ENCODE data around the gene SH2D2A. TPM values are rescaled to one million over a fixed set of nuclear protein-coding genes. Genes with fewer than 3 reads are reported as not detected.

SH2D2A gene
- total and polyA plus RNA-seq, 2 experiments from 2014 or later, result 0.43 TPM; not detected in 1

- H3K9me3 ChIP-seq (ENCODE audit: low read depth), result no peaks in the 10 kb centered on the region
- no peak overlapping the region for H3K4me2 ChIP-seq (ENCODE audit: unreplicated experiment)
Measured at GRCh38 chr1:156832434-156832833, 15.8 kb upstream of the SH2D2A start.

GRCh38 chr1:156828400-156829124 lies 11.9 kb upstream of the SH2D2A start:
- 65% methylated on average over 18 of the region's 18 CpGs for WGBS, 2 experiments (ENCODE audit: low coverage in 1 of 2, low lambda C conversion rate in 2 of 2, missing lambda C conversion rate in 2 of 2)
- no peak for DNase-seq
- no peaks in the 10 kb centered on the region for H3K4me1 ChIP-seq (ENCODE audit: insufficient read depth)
- no peak overlapping the region for H2AFZ ChIP-seq
- H4K20me1 ChIP-seq (ENCODE audit: insufficient read depth), result no peaks in the 10 kb centered on the region
- TF ChIP-seq EZH2 (IDR thresholded peaks at IDR 0.05; ENCODE audit: insufficient read depth, poor library complexity, severe bottlenecking) (no peak), EZH2phosphoT487 (IDR thresholded peaks at IDR 0.05; ENCODE audit: insufficient read depth, low read depth) (no peak)
- H3K4me2 ChIP-seq (ENCODE audit: unreplicated experiment), result no peak overlapping the region
- no peaks in the 10 kb centered on the region for H3K9me3 ChIP-seq (ENCODE audit: low read depth)
- H3F3A ChIP-seq (ENCODE audit: insufficient read depth), result no peaks in the 10 kb centered on the region
- H3K9ac ChIP-seq, result no peak overlapping the region
- 0 out of 2 replicates have a peak, but pooled peaks cover 18% of the 10 kb centered on the region for H3K27me3 ChIP-seq (replicated peaks; ENCODE audit: insufficient read depth)
- no peaks in the 10 kb centered on the region for H3K9me2 ChIP-seq (ENCODE audit: insufficient read depth)
- no peak overlapping the region for H3K4me3 ChIP-seq
- no peak overlapping the region for H3K27ac ChIP-seq
- no peaks in the 10 kb centered on the region for H3K36me3 ChIP-seq (ENCODE audit: low read depth)
- in situ Hi-C loops (cut with MboI), result no loop called here
- H3K79me2 ChIP-seq (ENCODE audit: insufficient read depth), result no peaks in the 10 kb centered on the region

More at GRCh38 chr1:156832434-156832833, 15.8 kb upstream of the SH2D2A start:
- DNase-seq, result no peak
- WGBS, 2 experiments (ENCODE audit: low coverage in 1 of 2, low lambda C conversion rate in 2 of 2, missing lambda C conversion rate in 2 of 2), result 44 to 46% methylated on average over 5 of the region's 5 CpGs
- H3K36me3 ChIP-seq (ENCODE audit: low read depth), result no peaks in the 10 kb centered on the region
- TF ChIP-seq EZH2 (IDR thresholded peaks at IDR 0.05; ENCODE audit: insufficient read depth, poor library complexity, severe bottlenecking), result no peak
- H3K4me3 ChIP-seq, result no peak overlapping the region
- in situ Hi-C loops (cut with MboI), result no loop called here
- no peak overlapping the region for H2AFZ ChIP-seq
- peaks cover 18% of the 10 kb centered on the region; the same call in 1 of the 2 replicates for H3K27me3 ChIP-seq (replicated peaks; ENCODE audit: insufficient read depth)
- no peaks in the 10 kb centered on the region for H3F3A ChIP-seq (ENCODE audit: insufficient read depth)
- no peaks in the 10 kb centered on the region for H4K20me1 ChIP-seq (ENCODE audit: insufficient read depth)
- H3K9ac ChIP-seq, result no peak overlapping the region
- no peak overlapping the region for H3K27ac ChIP-seq
- no peaks in the 10 kb centered on the region for H3K79me2 ChIP-seq (ENCODE audit: insufficient read depth)
- H3K9me2 ChIP-seq (ENCODE audit: insufficient read depth), result no peaks in the 10 kb centered on the region
- H3K4me1 ChIP-seq (ENCODE audit: insufficient read depth), result no peaks in the 10 kb centered on the region

- Histone ChIP-seq H3K9me3 (ENCODE audit: low read depth) (no peaks in the 10 kb centered on the region), H3F3A (ENCODE audit: insufficient read depth) (0 out of 2 replicates have a peak, but pooled peaks cover 3% of the 10 kb centered on the region), H3K4me1 (ENCODE audit: insufficient read depth) (peaks cover 13% of the 10 kb centered on the region), H3K9ac (no peak overlapping the region), H4K20me1 (ENCODE audit: insufficient read depth) (no peaks in the 10 kb centered on the region), H3K9me2 (ENCODE audit: insufficient read depth) (no peaks in the 10 kb centered on the region), H3K36me3 (ENCODE audit: low read depth) (no peaks in the 10 kb centered on the region), H3K4me3 (no peak overlapping the region), H3K79me2 (ENCODE audit: insufficient read depth) (no peaks in the 10 kb centered on the region), H2AFZ (no peak overlapping the region), H3K4me2 (ENCODE audit: unreplicated experiment) (no peak overlapping the region), H3K27ac (no peak overlapping the region), H3K27me3 (replicated peaks; ENCODE audit: insufficient read depth) (0 out of 2 replicates have a peak, but pooled peaks cover 9% of the 10 kb centered on the region)
- TF ChIP-seq EZH2phosphoT487 (IDR thresholded peaks at IDR 0.05; ENCODE audit: insufficient read depth, low read depth) (no peak), EZH2 (IDR thresholded peaks at IDR 0.05; ENCODE audit: insufficient read depth, poor library complexity, severe bottlenecking) (no peak)
- WGBS, 2 experiments (ENCODE audit: low coverage in 1 of 2, low lambda C conversion rate in 2 of 2, missing lambda C conversion rate in 2 of 2), result 38% methylated on average over 1 of the region's 1 CpG
- peak; percentile 55 for DNase-seq
- in situ Hi-C loops (cut with MboI), result no loop called here
Measured at GRCh38 chr1:156826630-156827029, 10.0 kb upstream of the SH2D2A start.

GRCh38 chr1:156823210-156823790 lies 6.7 kb upstream of the SH2D2A start:
- Histone ChIP-seq H3K4me2 (ENCODE audit: unreplicated experiment) (no peak overlapping the region), H3F3A (ENCODE audit: insufficient read depth) (0 out of 2 replicates have a peak, but pooled peaks cover 3% of the 10 kb centered on the region), H4K20me1 (ENCODE audit: insufficient read depth) (no peaks in the 10 kb centered on the region), H3K79me2 (ENCODE audit: insufficient read depth) (no peaks in the 10 kb centered on the region), H3K4me1 (ENCODE audit: insufficient read depth) (peaks cover 15% of the 10 kb centered on the region), H3K36me3 (ENCODE audit: low read depth) (no peaks in the 10 kb centered on the region), H3K9me2 (ENCODE audit: insufficient read depth) (no peaks in the 10 kb centered on the region), H3K9me3 (ENCODE audit: low read depth) (no peaks in the 10 kb centered on the region), H3K27ac (no peak overlapping the region), H3K27me3 (replicated peaks; ENCODE audit: insufficient read depth) (no peaks in the 10 kb centered on the region), H3K9ac (no peak overlapping the region), H3K4me3 (no peak overlapping the region), H2AFZ (no peak overlapping the region)
- in situ Hi-C loops (cut with MboI), result no loop called here
- WGBS, 2 experiments (ENCODE audit: low coverage in 1 of 2, low lambda C conversion rate in 2 of 2, missing lambda C conversion rate in 2 of 2), result 93 to 95% methylated on average over 5 of the region's 5 CpGs
- TF ChIP-seq EZH2phosphoT487 (IDR thresholded peaks at IDR 0.05; ENCODE audit: insufficient read depth, low read depth), result no peak
- no peak for TF ChIP-seq EZH2 (IDR thresholded peaks at IDR 0.05; ENCODE audit: insufficient read depth, poor library complexity, severe bottlenecking)
- no peak for DNase-seq
